HG03060 (cell line): ENCODE results near the gene BICD1.

Source experiments
- ATAC-seq: cut with Tn5 transposase; IDR thresholded peaks from one replicate; pipeline ENCODE4 v1.9.1; 2021; ENCODE audit warnings: low read depth, moderate number of reproducible peaks; ENCODE audit not compliant: unreplicated experiment

BICD1 gene

DNA sequence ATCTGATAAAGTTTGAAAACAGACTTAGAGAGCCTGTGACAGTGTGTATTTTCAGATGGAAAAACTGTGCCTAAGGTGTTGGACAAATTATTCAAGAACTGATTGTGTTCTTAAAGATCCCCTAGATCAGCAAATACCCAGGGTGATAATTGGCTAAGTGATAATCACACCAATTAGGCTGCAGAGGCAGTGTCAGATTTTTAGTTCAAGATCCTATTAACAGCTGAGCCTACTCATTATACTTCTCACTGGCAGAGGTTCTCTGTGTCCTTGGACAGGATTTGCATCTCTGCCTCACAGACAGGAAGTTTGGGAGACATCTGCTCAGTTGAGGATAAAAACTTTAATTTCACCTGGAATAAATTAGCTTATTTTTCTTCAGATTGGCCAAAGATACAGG, 288.4 kb downstream of the BICD1 start:
- no peak for ATAC-seq

DNA sequence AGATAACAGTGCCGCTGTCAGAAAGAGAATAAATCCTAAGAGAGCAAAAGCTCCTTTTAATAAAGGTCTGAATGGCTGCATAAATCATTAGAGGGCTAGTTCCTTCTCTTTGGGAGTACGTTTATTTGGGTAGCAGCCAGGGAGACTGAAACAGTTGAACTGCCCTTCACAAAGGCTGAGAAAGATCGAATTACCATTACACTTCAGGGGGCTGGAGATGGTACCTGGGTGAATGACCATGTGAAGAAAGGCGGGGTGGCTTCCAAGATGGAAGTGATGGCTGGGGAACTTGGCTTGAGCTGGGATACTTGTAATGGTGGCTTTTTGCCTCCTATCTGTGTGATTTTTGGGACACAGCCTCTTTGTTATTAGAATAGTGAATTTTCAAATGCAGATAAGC, 291.0 kb downstream of the BICD1 start:
- ATAC-seq: no peak

DNA sequence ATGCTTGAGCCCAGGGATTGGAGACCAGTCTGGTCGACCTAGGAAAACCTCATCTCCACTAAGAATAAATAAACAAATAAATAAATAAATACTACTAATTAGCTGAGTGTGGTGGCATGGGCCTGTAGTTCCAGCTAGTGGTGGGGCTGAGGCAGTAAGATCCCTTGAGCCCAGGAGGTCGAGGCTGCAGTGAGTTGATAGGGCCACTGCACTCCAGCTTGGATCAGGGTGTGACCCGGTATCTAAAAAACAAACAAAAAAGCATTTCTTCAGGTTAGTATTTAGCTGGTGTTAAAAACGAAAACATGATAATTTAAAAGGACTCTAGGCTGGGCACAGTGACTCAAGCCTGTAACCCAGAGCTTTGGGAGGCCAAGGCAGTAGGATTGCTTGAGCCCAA, 291.5 kb downstream of the BICD1 start:
- ATAC-seq: no peak

DNA sequence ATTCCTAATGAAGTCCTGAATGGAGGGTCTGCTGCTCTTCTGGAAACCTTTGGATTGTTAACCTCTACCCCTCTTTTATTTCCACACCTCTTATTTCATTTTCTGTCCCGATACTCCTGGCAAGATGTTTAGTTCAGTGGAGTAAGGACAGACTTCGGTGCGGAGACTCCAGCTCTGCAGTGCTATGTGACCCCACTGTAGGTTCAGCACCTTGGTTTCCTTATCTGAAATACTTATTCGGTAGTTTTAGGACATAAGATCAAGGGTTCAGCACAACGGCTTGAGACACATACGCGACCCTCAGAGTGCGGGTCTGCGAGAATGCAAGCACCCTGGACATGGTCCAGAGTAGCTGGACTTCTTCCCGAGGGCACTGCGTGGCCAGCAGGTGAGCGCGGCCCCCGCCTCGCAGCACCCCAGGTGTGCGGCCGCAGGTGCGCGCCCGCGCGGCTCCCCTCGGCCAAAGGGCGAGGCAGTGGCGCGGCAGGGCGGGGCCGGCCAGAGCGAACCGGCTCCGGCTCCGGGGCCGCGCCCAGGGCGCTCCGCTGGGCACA, 292.2 kb downstream of the BICD1 start:
- ATAC-seq: no peak

DNA sequence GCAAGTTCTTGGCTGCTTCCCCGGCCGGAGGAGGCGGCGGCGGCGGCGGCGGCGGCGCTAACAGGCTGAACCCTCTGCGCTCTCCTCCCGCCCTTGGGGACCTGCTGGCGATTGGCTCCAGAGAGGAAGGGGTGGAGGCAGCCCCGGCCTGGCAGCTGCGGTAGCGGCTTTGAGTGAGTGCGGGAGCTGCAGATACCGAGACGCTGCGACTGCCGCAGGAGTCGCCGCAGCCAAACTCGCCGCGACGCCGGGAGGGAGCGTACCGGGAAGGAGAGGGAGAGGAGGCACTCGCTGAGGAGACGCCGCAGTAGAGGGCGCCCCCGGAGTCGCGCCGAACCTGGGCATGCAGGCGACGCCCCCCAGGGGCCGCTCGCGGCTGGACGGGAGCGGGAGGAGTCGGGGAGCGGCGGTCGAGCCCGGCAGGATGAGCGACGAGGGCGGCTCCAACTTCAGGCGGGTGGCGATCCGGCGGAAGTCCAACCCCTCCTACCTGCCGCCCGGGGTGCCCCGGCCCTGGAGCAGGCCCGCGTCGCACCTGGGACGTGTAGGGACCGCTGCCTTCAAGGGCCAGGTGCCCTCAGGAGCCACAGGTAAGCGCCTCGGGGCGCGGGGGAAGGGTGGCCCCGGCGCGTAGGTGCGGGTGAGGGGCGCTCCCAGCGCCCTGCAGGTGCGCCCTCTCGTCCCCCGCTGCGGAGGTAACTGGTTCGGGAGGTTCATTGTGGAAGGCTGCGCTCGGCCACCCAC, 292.9 kb downstream of the BICD1 start, which contains the start of gene FGD4:
Gene FGD4 (plus strand): TSS at position 189 of the 744 bp plus-strand sequence.
- peak; percentile 66 for ATAC-seq

DNA sequence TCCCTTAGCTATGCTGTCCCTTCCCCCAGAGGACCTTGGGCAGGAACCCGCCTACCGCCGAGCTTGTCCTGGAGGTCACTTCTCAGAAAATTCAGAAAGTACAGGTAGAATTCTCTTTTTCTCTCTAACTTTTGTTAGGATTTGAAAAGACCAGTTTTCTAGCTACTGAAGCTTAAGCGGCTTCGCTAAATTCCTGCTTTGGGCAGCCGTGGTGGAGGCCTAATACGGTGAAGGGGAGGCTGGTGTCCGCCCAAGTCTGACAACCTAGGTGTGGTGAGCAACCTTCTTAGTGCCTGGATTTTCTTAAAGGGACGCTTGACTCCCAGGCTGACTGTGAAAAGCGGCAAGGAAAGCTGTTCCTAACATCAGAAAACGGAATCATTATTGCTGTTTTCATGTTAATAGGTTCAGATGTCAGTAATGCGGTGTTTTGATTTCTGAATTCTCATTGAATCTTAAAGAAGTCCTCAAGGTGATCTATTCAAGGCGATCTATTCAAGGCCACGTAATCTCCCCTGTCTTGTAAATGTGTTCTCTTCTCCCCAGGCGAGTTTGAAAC, 293.5 kb downstream of the BICD1 start:
- no peak for ATAC-seq

DNA sequence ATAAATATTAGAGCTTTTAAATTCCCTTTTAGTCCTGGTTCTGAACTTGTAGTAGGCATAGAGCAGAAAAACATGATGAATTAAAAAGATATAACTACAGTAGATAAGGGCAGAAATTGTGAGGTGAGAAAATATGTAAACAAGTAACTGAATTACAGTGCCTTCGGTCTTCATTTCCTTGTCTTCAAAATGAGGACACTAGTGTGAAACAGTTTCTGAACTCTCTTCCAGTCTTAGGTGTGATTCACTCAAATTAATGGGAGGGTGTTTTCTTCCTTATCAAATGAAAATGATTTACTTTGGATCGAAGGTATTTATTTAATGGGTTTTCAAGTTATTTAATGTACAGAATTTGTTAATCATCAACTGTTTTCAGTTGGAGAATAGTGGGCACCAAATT, 294.2 kb downstream of the BICD1 start:
- no peak for ATAC-seq

DNA sequence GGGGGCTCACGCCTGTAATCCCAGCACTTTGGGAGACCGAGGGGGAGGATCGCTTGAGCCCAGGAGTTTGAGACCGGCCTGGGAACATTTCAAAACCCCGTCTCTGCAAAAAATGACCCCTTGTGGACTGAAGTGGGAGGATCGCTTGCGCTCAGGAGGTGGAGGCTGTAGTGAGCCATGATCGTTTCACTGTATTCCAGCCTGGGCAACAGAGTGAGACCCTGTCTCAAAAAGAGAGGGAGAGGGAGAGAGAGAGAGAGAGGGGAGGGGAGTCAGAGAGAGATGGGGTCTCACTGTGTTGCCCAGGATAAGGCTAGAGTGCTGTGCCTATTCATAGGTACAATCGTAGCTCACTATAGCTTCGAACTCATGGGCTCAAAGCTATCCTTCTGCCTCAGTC, 295.5 kb downstream of the BICD1 start:
- ATAC-seq: no peak

DNA sequence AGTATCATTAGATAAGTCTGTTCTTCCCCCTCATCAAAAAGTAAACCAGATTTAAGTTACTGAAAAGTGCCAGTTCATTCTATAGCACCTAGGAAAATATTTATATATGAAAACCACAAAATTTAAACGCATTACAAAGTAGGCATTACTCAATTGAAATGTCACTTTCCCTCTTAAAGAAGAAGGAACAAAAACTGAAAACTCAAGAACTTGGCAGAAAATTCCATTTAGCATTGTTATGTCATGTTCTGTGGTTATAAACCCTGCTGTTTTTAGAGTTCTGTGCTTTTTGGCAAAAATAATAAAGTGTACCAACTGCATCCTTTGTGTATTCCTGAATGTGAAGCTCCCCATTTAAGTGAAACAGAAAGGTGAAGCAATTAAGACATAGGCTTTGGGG, 296.3 kb downstream of the BICD1 start:
- ATAC-seq: no peak

DNA sequence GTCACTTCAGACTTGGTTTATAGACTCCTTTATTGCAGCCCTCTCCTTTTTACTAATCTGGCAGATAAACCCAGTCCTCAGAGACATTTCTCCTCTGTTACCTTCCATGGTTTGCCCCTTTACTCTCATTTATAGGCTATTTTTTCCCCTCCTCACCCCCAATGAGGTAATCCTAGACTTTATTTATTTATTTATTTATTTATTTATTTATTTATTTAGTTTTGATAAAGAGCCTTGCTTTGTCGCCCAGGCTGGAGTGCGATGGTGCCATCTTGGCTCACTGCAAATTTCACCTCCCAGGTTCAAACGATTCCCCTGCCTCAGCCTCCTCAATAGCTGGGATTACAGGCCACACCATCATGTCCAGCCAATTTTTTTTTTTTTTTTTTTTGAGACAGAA, 301.1 kb downstream of the BICD1 start:
- no peak for ATAC-seq

DNA sequence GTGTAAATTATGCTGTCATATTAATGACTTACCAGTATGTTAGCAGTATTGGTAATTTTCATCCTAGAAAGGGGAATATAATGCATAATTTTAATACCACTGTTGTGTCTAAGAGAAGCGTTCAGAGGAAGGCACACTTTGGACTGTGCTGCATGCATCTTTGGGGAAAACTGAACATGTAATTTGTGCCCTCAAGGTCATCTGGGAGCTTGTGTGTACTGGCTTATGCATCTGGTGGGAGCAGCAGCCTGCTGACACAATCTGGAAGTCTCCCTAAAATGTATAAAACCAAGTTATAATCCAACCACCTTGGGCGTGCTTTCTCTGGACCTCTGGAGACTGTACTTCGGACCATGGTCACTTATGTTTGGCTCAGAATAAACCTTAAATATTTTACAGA, 306.8 kb downstream of the BICD1 start:
- ATAC-seq: no peak

DNA sequence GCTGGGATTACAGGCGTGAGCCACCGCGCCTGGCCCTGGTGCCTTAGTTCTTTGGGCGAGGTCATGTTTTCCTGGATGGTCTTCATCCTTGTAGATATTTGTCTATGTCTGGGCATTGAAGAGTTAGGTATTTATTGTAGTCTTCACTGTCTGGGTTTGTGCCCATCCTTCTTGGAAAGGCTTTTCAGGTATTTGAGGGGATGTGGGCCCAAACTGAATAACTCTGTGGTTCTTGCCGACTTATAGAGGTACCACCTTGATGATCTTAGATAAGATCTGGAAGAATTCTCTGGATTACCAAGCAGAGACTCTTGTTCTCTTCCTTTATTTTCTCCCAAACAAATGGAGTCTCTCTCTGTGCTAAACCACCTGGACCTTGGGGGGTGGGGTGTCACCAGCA, 311.6 kb downstream of the BICD1 start:
- ATAC-seq: no peak

DNA sequence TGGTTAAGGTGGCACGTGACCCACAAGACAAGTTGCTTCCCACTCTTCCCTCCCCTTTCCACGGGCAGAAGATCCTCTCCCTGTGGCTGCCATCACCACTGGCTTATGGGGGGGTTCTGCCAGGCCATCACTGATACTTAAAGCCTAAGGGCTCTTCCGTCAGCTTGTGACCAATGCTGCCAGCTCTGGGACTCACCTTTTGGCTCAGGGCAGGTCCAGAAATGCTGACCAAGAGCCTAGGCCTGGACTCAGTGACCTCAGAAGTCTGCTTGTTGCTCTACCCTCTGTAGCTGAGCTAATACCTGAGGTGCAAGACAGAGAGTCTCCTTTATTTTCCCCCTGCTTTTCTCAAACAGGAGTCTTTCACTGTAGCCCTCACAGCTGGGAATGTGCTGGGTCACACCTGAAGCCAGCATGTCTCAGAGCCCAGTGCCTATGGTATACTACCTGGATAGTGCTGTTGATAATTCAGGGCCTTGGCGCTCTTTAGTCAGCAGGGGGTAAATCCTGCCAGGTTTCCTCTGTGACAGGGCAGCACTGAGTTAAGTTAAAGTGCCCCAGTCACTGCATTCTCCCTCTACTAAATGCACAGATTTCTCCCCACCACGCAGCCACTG, 312.4 kb downstream of the BICD1 start:
- ATAC-seq: no peak

DNA sequence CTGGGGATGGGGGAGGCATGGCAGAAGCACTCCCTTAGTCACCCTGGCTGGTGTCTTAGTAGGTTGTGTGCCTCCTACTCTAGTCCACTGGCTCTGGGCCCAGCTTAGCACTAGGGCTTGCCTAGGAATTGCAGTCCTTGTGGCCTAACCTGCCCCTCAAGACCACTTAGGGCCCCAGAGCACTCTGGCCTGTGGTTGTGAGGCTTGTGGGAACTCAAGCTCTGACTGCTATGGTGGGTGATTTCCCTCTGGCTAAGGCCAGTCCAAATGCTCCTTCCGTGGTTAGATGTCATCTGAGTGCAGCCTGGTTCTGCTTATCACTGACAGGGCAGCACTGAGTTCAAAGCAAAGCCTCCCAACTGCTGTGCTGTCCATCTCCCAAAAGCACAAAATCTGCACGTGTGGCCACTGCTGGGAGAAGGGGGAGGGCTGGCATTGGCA, 312.9 kb downstream of the BICD1 start:
- no peak for ATAC-seq

DNA sequence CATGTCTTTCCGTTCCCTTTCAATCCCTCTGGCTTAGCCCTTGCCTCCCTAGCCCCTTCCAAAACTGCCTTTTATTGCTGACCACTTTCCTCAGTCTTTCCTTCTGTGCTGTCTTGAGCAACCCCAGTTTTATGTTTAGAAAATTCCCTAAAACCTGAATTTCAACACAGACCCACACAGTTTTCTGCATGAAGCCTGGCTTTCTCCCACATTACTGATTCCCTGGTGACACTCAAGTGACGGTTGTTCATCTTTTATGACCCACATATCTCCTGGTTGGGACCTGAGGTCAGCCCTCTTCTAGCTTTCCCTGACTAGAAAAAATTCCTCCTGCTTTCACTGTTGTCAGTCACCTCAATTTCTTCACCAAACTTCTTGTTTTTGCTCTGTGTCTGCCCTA, 313.7 kb downstream of the BICD1 start:
- no peak for ATAC-seq

DNA sequence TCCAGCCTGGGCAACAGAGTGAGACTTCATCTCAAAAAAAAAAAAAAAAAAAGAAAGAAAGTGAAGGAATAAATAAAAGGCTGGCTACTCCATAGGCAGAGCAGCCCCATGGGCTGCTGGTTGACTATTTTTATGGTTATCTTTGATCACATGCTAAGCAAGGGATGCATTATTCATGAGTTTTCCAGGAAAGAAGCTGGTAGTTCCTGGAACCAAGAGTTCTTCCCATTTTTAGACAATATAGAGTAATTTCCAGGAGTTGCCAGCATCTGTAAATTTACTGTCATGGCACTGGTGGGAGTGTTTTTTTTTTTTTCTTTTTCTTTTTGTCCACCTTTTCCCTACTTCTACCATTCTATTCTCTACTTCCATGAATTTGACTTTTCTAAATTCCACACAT, 316.9 kb downstream of the BICD1 start:
- no peak for ATAC-seq

DNA sequence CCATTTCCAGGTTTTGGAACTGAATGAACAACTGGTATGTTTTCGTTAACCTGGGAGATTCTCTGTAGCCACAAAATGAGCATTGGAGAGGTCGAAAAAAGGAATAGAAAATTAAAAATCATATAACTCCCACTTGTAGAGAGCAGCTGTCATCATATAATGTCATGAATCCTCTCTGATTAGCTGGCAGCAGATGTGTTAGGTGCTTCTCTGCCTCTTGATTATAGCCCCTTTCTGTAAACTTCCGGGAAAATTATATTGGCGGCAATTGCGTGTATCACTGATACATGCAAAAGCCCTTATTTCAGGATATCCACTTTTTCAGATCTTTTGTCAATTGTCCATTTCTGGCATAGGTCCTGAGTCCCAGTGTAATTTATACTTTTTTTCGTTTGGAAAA, 324.4 kb downstream of the BICD1 start:
- ATAC-seq: no peak
